K562 (cell line): ENCODE measurements around the gene RGS4.

Experiments used
- EZH2 ChIP-seq: IDR thresholded peaks from 2 replicates; pipeline ENCODE4 v1.6.1; 2012; ENCODE audit warnings: low read depth, mild to moderate bottlenecking, inconsistent platforms, low read length, borderline replicate concordance
- FOXA1 ChIP-seq: fragments of 450-650 bp; IDR thresholded peaks from 2 replicates; pipeline ENCODE4 v1.6.1; 2016; ENCODE audit warnings: mild to moderate bottlenecking, borderline replicate concordance
- FOXJ3 ChIP-seq: sonication (generic); formaldehyde crosslinking; IDR thresholded peaks from 2 replicates; pipeline ENCODE4 v1.4.0; 2020; ENCODE audit warnings: mild to moderate bottlenecking, missing genetic modification reagents
- FOXK2 ChIP-seq, 2 experiments: fragments of 450-650 bp; IDR thresholded peaks in 1 of 2; conservative IDR thresholded peaks in 1 of 2; 2 replicates each; pipeline ENCODE4 v1.6.1; 2016; ENCODE audit warnings: low read depth in 2 of 2, mild to moderate bottlenecking in 1 of 2
- MYBL2 ChIP-seq, 2 experiments: fragments of 450-650 bp in 1 of 2; sonication (generic) in 1 of 2; formaldehyde crosslinking in 1 of 2; IDR thresholded peaks; 2 replicates each; pipeline versions ENCODE4 v1.6.1 to v1.8.1; 2017 to 2022; ENCODE audit warnings: borderline replicate concordance in 1 of 2, inconsistent platforms in 1 of 2, low read depth in 1 of 2, mild to moderate bottlenecking in 1 of 2, missing genetic modification reagents in 1 of 2, moderate library complexity in 1 of 2
- NCOA4 ChIP-seq: fragments of 450-650 bp; IDR thresholded peaks from 2 replicates; pipeline ENCODE4 v1.6.1; 2018; ENCODE audit warnings: mild to moderate bottlenecking; ENCODE audit not compliant: partially characterized antibody
- NR2C2 ChIP-seq, 2 experiments: fragments of 200-800 bp in 1 of 2; sonication (Bioruptor generic) in 1 of 2; sonication (generic) in 1 of 2; formaldehyde crosslinking in 1 of 2; IDR thresholded peaks; 2 replicates each; pipeline versions ENCODE4 v1.6.1 to v1.8.0; 2016 to 2022; ENCODE audit warnings: mild to moderate bottlenecking in 1 of 2, missing compliant biosample characterization in 1 of 2, missing genetic modification characterization in 1 of 2, missing genetic modification reagents in 1 of 2
- SRSF1 ChIP-seq: fragments of 200-400 bp; formaldehyde crosslinking; IDR thresholded peaks from 2 replicates; pipeline ENCODE4 v1.6.1; 2017; ENCODE audit warnings: mild to moderate bottlenecking, low read depth, low read length, moderate library complexity
- ZBTB1 ChIP-seq: sonication (generic); formaldehyde crosslinking; IDR thresholded peaks from 2 replicates; pipeline ENCODE4 v1.8.1; 2023; ENCODE audit warnings: missing genetic modification reagents, low read depth, mild to moderate bottlenecking, borderline replicate concordance
- TF ChIP-seq, protein P1 (sequence below): fragments of 450-650 bp; conservative IDR thresholded peaks from 2 replicates; pipeline ENCODE4 v1.6.1; 2016; ENCODE audit warnings: missing genetic modification characterization, low read depth, mild to moderate bottlenecking, control low read depth, missing compliant biosample characterization
- TF ChIP-seq, protein P2 (sequence below), 2 experiments: fragments of 450-650 bp in 1 of 2; sonication (generic) in 1 of 2; formaldehyde crosslinking; conservative IDR thresholded peaks; 2 replicates each; pipeline versions ENCODE4 v1.4.0 to v1.8.1; 2020 to 2022; ENCODE audit warnings: mild to moderate bottlenecking in 1 of 2, missing genetic modification reagents in 1 of 2
- TF ChIP-seq, protein P3 (sequence below), 2 experiments: IDR thresholded peaks; 2 replicates each; pipeline ENCODE4 v1.6.1; 2011; ENCODE audit warnings: borderline replicate concordance in 1 of 2, control low read depth in 1 of 2, low read depth in 1 of 2, low read length in 1 of 2, mild to moderate bottlenecking in 1 of 2, mixed read lengths in 1 of 2, moderate library complexity in 1 of 2; ENCODE audit not compliant: insufficient read depth in 1 of 2, insufficient read length in 1 of 2, poor library complexity in 1 of 2, severe bottlenecking in 1 of 2; ENCODE audit errors: extremely low read depth in 1 of 2

DNA sequence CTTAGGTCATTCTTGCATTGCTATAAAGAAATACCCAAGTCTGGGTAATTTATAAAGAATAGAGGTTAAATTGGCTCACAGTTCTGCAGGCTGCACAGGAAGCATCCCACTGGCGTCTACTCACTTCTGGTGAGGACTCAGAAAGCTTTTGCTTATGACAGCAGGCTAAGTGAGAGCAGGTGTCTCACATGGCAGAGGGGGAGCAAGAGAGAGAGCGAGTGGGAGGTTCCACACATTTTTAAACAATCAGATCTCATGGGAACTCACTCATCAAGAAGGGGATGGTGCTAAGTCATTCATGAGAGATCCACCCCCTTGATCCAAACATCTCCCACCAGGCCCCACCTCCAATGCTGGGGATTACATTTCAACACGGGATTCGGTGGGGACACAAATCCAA, 13.6 kb upstream of the RGS4 start:
- TF ChIP-seq FOXK2 (conservative IDR thresholded peaks at IDR 0.05 in 1 of 2, IDR thresholded peaks at IDR 0.05 in 1 of 2; ENCODE audit: low read depth in 2 of 2) (no peak), NCOA4 (no peak), FOXJ3 (no peak), EZH2 (no peak), FOXA1 (no peak), SRSF1 (no peak), ZBTB1 (CRISPR knock-in tag) (no peak), NR2C2 (CRISPR knock-in tag; IDR thresholded peaks at IDR 0.05) (no peak), NR2C2 (tag; IDR thresholded peaks at IDR 0.05) (no peak), MYBL2 (IDR thresholded peaks at IDR 0.05; ENCODE audit: low read depth) (no peak), MYBL2 (CRISPR knock-in tag; IDR thresholded peaks at IDR 0.05; ENCODE audit: borderline replicate concordance) (no peak)
- TF ChIP-seq, protein P1, sequence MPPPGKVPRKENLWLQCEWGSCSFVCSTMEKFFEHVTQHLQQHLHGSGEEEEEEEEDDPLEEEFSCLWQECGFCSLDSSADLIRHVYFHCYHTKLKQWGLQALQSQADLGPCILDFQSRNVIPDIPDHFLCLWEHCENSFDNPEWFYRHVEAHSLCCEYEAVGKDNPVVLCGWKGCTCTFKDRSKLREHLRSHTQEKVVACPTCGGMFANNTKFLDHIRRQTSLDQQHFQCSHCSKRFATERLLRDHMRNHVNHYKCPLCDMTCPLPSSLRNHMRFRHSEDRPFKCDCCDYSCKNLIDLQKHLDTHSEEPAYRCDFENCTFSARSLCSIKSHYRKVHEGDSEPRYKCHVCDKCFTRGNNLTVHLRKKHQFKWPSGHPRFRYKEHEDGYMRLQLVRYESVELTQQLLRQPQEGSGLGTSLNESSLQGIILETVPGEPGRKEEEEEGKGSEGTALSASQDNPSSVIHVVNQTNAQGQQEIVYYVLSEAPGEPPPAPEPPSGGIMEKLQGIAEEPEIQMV = no peak
- TF ChIP-seq, protein P2, sequence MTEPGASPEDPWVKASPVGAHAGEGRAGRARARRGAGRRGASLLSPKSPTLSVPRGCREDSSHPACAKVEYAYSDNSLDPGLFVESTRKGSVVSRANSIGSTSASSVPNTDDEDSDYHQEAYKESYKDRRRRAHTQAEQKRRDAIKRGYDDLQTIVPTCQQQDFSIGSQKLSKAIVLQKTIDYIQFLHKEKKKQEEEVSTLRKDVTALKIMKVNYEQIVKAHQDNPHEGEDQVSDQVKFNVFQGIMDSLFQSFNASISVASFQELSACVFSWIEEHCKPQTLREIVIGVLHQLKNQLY (CRISPR knock-in tag; conservative IDR thresholded peaks at IDR 0.05) = no peak
- TF ChIP-seq, protein P3, sequence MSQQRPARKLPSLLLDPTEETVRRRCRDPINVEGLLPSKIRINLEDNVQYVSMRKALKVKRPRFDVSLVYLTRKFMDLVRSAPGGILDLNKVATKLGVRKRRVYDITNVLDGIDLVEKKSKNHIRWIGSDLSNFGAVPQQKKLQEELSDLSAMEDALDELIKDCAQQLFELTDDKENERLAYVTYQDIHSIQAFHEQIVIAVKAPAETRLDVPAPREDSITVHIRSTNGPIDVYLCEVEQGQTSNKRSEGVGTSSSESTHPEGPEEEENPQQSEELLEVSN (IDR thresholded peaks at IDR 0.05; ENCODE audit: borderline replicate concordance in 1 of 2, extremely low read depth in 1 of 2, insufficient read depth in 1 of 2, insufficient read length in 1 of 2, low read depth in 1 of 2, low read length in 1 of 2, poor library complexity in 1 of 2, severe bottlenecking in 1 of 2) = no peak
